Heart left ventricle (tissue), 13 donors: ENCODE data around the gene GNG7.

ENCODE experiments used
- POLR2A ChIP-seq, 2 donors: fragments of 450-650 bp; IDR thresholded peaks; one replicate each; pipeline ENCODE4 v1.6.1; 2017; ENCODE audit warnings: antibody characterized with exemption in 2 of 2, mild to moderate bottlenecking in 2 of 2, moderate library complexity in 2 of 2
- TF ChIP-seq, protein P1 (sequence below), 12 donors: fragments of 200-600 bp; sonication (generic) in 4 of 12; IDR thresholded peaks; one replicate each; pipeline versions ENCODE4 v1.5.0 to v1.8.0; 2018 to 2022; ENCODE audit warnings: antibody characterized with exemption in 12 of 12, mild to moderate bottlenecking in 5 of 12
- donor health status: ischemic (EF 13 %, LVEDD 7.1; RV severe dilation, severe dysfunction).
- donor health status: DM: no; HTN: yes; CAD: no.
- donor health status: DM: no; HTN: no; CAD: no.
- donor health status: ischemic (EF 25% LVEDD 6.9; RV normal size, moderate dysfunction).
- donor health status: ischemic (EF 25% LVEDD 5.7; RV mildly dilated, moderate dysfunction).
- donor health status: ischemic (EF 35%, LVEDD 5.7; RV mildly dilated, moderate dysfunction).
- donor health status: nonischemic (EF 11% LVEDD 7.7; RV severe dilation, severe dysfunction).
- donor health status: DM: yes; HTN: yes; CAD: no.
- donor health status: PGD.
- donor health status: ischemic (EF 29% LVEDD 5.4; RV normal size, mild dysfunction).
- donor health status: nonischemic (EF 23%, LVEDD 6.1; RV moderate dilation, normal function).

DNA sequence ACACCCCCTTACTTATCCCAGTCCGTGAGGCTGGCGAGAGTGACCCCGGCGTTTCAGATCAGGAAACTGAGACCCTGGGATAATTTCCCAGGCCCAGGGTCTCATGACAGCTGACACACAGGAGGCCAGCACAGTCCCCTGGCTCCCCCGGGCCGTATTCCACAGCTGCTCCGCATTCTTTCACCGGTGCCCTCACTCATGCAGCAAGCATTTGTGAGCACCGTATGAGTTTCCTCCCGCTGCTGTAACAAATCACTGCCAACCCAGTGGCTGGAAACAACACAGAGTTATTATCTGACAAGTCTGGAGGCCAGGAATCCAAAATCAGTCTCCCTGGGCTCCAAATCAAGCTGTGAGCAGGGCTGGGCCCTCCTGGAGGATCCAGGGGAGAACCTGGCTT is 205.3 kb downstream of the GNG7 start:
- TF ChIP-seq, protein P1, sequence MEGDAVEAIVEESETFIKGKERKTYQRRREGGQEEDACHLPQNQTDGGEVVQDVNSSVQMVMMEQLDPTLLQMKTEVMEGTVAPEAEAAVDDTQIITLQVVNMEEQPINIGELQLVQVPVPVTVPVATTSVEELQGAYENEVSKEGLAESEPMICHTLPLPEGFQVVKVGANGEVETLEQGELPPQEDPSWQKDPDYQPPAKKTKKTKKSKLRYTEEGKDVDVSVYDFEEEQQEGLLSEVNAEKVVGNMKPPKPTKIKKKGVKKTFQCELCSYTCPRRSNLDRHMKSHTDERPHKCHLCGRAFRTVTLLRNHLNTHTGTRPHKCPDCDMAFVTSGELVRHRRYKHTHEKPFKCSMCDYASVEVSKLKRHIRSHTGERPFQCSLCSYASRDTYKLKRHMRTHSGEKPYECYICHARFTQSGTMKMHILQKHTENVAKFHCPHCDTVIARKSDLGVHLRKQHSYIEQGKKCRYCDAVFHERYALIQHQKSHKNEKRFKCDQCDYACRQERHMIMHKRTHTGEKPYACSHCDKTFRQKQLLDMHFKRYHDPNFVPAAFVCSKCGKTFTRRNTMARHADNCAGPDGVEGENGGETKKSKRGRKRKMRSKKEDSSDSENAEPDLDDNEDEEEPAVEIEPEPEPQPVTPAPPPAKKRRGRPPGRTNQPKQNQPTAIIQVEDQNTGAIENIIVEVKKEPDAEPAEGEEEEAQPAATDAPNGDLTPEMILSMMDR (IDR thresholded peaks at IDR 0.05), result no peak
- no peak for TF ChIP-seq POLR2A (IDR thresholded peaks at IDR 0.05)
